ENCODE data around the gene KCND1.

Gene KCND1

DNA sequence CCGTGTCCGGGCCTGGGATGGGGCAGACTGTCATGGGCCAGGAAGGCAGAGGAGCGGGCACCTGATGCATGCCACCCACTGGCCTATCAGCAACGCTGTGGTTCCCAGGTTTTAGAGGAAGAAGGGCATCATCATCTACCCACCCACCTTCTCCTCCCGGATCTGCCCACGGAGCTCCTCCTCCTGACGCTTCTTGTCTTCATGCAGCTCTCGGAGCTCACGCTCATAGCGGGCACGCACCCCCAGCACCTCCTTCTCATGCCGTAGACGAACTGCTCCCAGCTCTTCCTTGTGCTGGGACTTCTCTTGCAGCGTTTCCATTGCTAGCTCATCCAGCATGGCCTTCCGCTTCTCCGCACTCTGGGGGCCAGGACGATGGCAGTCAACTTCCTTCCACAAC lies 11.4 kb upstream of the KCND1 start:
- TF ChIP-seq, protein P1, sequence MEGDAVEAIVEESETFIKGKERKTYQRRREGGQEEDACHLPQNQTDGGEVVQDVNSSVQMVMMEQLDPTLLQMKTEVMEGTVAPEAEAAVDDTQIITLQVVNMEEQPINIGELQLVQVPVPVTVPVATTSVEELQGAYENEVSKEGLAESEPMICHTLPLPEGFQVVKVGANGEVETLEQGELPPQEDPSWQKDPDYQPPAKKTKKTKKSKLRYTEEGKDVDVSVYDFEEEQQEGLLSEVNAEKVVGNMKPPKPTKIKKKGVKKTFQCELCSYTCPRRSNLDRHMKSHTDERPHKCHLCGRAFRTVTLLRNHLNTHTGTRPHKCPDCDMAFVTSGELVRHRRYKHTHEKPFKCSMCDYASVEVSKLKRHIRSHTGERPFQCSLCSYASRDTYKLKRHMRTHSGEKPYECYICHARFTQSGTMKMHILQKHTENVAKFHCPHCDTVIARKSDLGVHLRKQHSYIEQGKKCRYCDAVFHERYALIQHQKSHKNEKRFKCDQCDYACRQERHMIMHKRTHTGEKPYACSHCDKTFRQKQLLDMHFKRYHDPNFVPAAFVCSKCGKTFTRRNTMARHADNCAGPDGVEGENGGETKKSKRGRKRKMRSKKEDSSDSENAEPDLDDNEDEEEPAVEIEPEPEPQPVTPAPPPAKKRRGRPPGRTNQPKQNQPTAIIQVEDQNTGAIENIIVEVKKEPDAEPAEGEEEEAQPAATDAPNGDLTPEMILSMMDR (IDR thresholded peaks at IDR 0.05): no peak

DNA sequence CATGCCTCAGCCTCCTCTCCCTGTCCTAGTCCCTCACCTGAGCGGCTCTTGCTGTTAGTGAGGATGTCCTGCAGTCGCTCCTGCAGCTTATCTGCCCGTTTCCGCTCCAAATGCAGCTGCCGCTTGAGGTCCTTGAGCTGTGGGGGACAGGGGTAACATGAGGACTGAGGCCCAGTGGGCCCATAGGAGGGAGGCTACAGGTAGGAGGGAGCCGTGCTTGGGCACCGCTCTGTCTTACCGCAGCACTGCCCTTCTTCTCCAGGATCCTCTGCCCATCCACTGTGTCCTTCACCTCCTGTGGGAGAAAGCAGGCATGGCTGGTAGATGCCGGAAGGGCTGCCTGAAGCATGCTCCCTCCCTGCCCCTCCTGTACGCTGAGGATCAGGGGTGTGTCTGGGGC lies 9.5 kb upstream of the KCND1 start:
- TF ChIP-seq, protein P1 (IDR thresholded peaks at IDR 0.05): no peak

DNA sequence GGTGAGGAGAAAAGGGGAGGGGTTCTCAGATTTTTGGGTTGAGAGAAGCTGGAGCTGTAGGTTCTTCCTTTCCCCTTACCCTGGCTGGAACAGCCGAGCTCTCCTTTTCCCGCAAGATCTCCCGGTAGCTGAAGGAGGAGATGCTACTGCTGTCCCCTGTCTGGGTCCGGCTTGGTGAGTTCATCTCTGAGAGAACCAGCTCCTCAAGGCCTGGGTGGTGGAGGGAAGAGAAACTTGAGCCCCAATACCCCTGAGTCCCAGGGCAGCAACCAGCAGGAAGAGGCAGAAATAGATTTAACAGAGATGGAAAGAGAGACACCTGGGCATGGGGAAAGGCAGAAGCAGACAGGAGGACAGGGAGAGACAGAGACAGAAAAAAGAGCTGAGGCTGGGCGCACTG lies 6.6 kb upstream of the KCND1 start:
- TF ChIP-seq, protein P1 (IDR thresholded peaks at IDR 0.05): no peak

DNA sequence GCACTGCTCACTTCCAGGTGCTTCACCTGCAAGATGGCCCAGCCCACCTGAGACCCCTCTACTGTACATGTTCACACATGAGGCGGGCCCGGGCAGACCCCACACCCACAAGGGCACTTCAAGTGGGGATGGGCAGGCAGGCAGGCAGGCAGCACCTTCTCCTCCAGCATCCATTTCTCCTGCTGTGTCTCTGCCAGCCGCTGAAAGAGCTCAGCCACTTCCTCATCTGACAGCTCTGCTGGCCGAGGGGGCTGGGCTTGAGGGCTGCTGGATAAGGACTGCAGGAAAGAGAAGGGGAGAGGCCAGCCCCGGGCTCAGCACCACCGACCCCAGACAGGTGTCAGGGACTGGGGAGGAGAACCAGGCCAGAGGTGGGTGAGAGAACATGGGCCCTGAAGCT lies 4.4 kb upstream of the KCND1 start:
- TF ChIP-seq, protein P1 (IDR thresholded peaks at IDR 0.05): no peak

DNA sequence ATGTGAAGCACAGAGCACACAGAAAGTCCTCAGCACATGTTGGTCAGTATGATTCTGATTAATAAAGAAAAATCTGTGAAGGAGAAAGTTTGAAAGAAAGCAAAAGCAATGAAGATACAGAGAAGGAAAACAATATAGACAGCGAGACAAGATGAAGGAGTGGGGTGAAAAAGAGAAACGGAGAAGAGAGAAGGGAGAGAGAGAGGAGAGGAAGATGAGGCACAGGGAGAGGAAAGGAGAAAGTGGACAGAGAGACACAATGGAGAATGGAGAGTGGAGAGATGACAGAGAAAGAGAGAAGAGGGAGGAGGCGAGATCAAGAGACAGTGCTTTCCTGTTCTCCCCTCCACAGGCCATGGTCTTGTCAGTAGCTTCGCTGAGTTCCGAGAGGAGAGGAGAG lies 3.9 kb upstream of the KCND1 start:
- TF ChIP-seq, protein P1 (IDR thresholded peaks at IDR 0.05): no peak

DNA sequence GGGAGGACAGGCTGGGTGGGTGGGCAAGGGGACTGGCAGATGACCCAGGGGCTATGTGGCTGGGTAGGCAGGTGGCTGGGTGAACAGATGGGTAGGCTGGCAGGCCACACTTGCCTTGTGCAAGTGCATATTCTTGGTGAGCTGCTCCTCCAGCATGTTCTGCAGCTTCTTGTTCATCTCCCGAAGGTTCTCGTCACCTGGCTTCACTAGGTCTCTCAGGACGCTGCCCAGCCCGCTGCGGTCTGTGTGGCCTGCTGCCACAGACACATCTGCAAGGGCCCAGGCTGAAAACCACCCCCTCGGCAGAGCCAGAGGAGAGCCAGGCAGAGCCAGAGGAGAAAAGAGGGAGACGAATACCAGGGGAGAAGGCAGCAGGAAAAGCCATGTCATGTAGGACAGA lies 3.4 kb upstream of the KCND1 start:
- TF ChIP-seq, protein P1 (IDR thresholded peaks at IDR 0.05): no peak

DNA sequence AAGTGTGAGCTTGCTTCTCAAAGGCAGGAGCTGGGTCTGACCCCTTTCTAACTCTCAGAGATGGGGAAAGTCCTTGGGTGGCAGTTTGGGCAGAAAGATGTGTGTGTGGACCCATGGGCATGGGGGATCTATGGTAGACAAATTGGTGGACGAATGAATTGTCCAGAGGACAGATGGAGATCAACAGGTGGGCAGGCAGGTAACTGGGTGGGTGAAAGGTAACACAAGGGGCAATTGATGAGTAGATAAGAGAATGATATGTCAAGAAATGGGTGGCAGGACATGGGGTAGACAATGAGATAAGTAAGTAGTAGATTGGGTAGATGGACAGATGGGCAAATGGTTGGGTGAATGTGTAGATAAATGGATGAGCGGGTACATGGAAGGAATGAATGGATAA lies 2.9 kb upstream of the KCND1 start:
- TF ChIP-seq, protein P1 (IDR thresholded peaks at IDR 0.05): no peak

DNA sequence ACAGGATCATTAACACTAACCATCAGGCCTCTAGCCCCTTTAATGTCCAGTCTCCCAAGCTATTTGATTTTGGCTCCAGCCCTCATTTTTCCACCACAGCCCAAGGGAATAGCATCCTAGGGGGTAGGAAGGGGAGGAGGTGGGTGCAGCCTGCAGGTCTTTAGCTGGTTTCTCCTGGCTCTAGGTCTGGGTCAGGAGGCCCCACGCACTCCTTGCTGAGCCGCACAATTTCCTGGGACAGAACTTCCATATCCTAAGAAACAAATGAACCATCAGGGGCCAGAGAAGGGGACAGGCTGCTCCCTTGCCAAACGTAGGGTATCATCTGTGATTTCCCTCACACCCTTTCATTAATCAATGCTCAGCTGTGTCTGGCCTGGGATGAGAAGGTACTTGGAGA lies 2.4 kb upstream of the KCND1 start:
- TF ChIP-seq, protein P1 (IDR thresholded peaks at IDR 0.05): no peak
